WTC11 (cell line): ENCODE data around the gene HES6. TPM values are rescaled to one million over a fixed set of nuclear protein-coding genes. Genes with fewer than 3 reads are reported as not detected.

Experiments used
- ATAC-seq: fragments of 200-7000 bp; cut with Tn5 transposase; 2 replicates; pipeline ENCODE4 v1.10.0; 2021; ENCODE audit warnings: mild to moderate bottlenecking, moderate library complexity
- CTCF ChIA-PET: fragments of 300-600 bp; sonication (Branson Sonifier 250); formaldehyde crosslinking; loops from one replicate; lab custom pipeline; 2021; ENCODE audit warnings: antibody characterized with exemption; lab: Charles Lee
- POLR2A ChIA-PET: fragments of 350-600 bp; sonication (Branson Sonifier 250); formaldehyde crosslinking; loops from one replicate; lab custom pipeline; 2021; ENCODE audit warnings: antibody characterized with exemption; lab: Charles Lee
- DNase-seq: peaks from one replicate; pipeline ENCODE4 v3.0.0; 2021; ENCODE audit warnings: low spot score
- H3K27ac Mint-ChIP-seq: 2 replicates; pipeline ENCODE4 v1.8.0; 2021; ENCODE audit warnings: mixed read lengths
- H3K27me3 Mint-ChIP-seq: 2 replicates; pipeline ENCODE4 v1.8.0; 2021; ENCODE audit warnings: low read depth, mild to moderate bottlenecking, moderate library complexity, mixed read lengths
- H3K36me3 Mint-ChIP-seq: 2 replicates; pipeline ENCODE4 v1.8.0; 2021; ENCODE audit warnings: mixed read lengths
- H3K4me1 Mint-ChIP-seq: 2 replicates; pipeline ENCODE4 v1.8.0; 2022; ENCODE audit warnings: mixed read lengths
- H3K4me3 Mint-ChIP-seq: 2 replicates; pipeline ENCODE4 v1.8.0; 2021; ENCODE audit warnings: mild to moderate bottlenecking, moderate library complexity, mixed read lengths
- H3K9me3 Mint-ChIP-seq: 2 replicates; pipeline ENCODE4 v1.8.0; 2021; ENCODE audit warnings: mixed read lengths
- EMX1 ChIP-seq: fragments of 250-450 bp; sonication (Bioruptor Pico); IDR thresholded peaks from 2 replicates; pipeline ENCODE4 v1.8.0; 2021; ENCODE audit warnings: mild to moderate bottlenecking
- FOXP4 ChIP-seq: sonication (generic); formaldehyde crosslinking; IDR thresholded peaks from 2 replicates; pipeline ENCODE4 v1.8.0; 2022; ENCODE audit warnings: mild to moderate bottlenecking, missing genetic modification reagents
- IRF1 ChIP-seq: sonication (generic); formaldehyde crosslinking; IDR thresholded peaks from 2 replicates; pipeline ENCODE4 v1.8.0; 2023; ENCODE audit warnings: missing genetic modification reagents
- KAT7 ChIP-seq: sonication (generic); formaldehyde crosslinking; IDR thresholded peaks from 2 replicates; pipeline ENCODE4 v1.8.1; 2023; ENCODE audit warnings: missing genetic modification reagents, mild to moderate bottlenecking, borderline replicate concordance
- NR2C2 ChIP-seq: sonication (generic); formaldehyde crosslinking; IDR thresholded peaks from 2 replicates; pipeline ENCODE4 v1.8.0; 2022; ENCODE audit warnings: mild to moderate bottlenecking, missing genetic modification reagents
- SMAD4 ChIP-seq: sonication (generic); formaldehyde crosslinking; IDR thresholded peaks from 2 replicates; pipeline ENCODE4 v1.8.0; 2022; ENCODE audit warnings: mild to moderate bottlenecking, missing genetic modification reagents
- SP1 ChIP-seq: sonication (generic); formaldehyde crosslinking; conservative IDR thresholded peaks from 2 replicates; pipeline ENCODE4 v1.8.1; 2022; ENCODE audit warnings: missing genetic modification reagents
- ZBTB43 ChIP-seq: sonication (generic); formaldehyde crosslinking; IDR thresholded peaks from 2 replicates; pipeline ENCODE4 v1.8.1; 2023; ENCODE audit warnings: mild to moderate bottlenecking, missing genetic modification reagents
- total RNA-seq: library from RNA; stranded (reverse); gene quantifications from 3 replicates; pipeline ENCODE4 v1.2.3, GENCODE V29; 2021
- TF ChIP-seq, protein P1 (sequence below): sonication (generic); formaldehyde crosslinking; conservative IDR thresholded peaks from 2 replicates; pipeline ENCODE4 v1.8.1; 2023; ENCODE audit warnings: mild to moderate bottlenecking, low read depth, missing genetic modification reagents, moderate library complexity
- TF ChIP-seq, protein P2 (sequence below): fragments of 250-450 bp; sonication (Bioruptor Pico); IDR thresholded peaks from 2 replicates; pipeline ENCODE4 v1.9.0; 2021; ENCODE audit warnings: mild to moderate bottlenecking, borderline replicate concordance
- TF ChIP-seq, protein P3 (sequence below): sonication (generic); formaldehyde crosslinking; IDR thresholded peaks from 2 replicates; pipeline ENCODE4 v1.8.1; 2023; ENCODE audit warnings: mild to moderate bottlenecking, missing genetic modification reagents, moderate library complexity
- TF ChIP-seq, protein P4 (sequence below): fragments of 200-600 bp; IDR thresholded peaks from 2 replicates; pipeline ENCODE4 v1.8.0; 2022; ENCODE audit warnings: antibody characterized with exemption
- TF ChIP-seq, protein P5 (sequence below): sonication (generic); formaldehyde crosslinking; IDR thresholded peaks from 2 replicates; pipeline ENCODE4 v1.8.0; 2022; ENCODE audit warnings: missing genetic modification reagents

Gene HES6
- total RNA-seq, 1 experiment from 2014 or later = 52.1 TPM

DNA sequence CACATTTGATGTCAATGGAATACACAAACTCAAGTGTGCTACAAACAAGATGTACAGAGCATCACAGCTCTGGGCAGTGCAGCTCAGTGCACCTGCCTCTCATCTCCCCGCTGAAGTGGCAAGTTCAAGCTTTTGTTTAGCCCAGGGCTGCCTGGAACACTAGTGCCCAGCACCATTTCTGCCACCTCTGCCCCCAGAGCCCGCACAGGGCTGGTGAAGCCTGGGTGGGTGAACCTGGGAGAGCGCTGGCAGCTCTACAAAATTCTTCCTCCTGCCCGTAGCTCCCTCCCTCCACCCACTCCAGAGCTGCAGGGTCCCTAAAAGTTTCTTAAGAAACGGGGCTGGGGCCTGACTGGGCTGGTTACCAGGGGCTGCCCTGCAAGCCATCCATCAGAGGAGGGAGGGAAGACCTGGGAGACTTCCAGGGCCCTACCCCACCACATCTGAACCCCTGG, 1.5 kb downstream of the HES6 start:
- H3K4me3 Mint-ChIP-seq = peak overlapping the region; percentile 49
- CTCF ChIA-PET = interaction anchor here (1.0 to 3.3 kb wide), 3 partner anchors 25 to 99 kb away, joined by 3 to 21 read pairs (median 3); no protein-coding TSS in a partner anchor
- peaks cover 14% of the 10 kb centered on the region for H3K4me1 Mint-ChIP-seq
- DNase-seq (no peak), ATAC-seq (no peak)
- H3K9me3 Mint-ChIP-seq = peaks cover 8% of the 10 kb centered on the region
- TF ChIP-seq, protein P1, sequence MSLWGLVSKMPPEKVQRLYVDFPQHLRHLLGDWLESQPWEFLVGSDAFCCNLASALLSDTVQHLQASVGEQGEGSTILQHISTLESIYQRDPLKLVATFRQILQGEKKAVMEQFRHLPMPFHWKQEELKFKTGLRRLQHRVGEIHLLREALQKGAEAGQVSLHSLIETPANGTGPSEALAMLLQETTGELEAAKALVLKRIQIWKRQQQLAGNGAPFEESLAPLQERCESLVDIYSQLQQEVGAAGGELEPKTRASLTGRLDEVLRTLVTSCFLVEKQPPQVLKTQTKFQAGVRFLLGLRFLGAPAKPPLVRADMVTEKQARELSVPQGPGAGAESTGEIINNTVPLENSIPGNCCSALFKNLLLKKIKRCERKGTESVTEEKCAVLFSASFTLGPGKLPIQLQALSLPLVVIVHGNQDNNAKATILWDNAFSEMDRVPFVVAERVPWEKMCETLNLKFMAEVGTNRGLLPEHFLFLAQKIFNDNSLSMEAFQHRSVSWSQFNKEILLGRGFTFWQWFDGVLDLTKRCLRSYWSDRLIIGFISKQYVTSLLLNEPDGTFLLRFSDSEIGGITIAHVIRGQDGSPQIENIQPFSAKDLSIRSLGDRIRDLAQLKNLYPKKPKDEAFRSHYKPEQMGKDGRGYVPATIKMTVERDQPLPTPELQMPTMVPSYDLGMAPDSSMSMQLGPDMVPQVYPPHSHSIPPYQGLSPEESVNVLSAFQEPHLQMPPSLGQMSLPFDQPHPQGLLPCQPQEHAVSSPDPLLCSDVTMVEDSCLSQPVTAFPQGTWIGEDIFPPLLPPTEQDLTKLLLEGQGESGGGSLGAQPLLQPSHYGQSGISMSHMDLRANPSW (CRISPR knock-in tag) = no peak
- no peak for TF ChIP-seq NR2C2 (CRISPR knock-in tag)
- TF ChIP-seq, protein P2, sequence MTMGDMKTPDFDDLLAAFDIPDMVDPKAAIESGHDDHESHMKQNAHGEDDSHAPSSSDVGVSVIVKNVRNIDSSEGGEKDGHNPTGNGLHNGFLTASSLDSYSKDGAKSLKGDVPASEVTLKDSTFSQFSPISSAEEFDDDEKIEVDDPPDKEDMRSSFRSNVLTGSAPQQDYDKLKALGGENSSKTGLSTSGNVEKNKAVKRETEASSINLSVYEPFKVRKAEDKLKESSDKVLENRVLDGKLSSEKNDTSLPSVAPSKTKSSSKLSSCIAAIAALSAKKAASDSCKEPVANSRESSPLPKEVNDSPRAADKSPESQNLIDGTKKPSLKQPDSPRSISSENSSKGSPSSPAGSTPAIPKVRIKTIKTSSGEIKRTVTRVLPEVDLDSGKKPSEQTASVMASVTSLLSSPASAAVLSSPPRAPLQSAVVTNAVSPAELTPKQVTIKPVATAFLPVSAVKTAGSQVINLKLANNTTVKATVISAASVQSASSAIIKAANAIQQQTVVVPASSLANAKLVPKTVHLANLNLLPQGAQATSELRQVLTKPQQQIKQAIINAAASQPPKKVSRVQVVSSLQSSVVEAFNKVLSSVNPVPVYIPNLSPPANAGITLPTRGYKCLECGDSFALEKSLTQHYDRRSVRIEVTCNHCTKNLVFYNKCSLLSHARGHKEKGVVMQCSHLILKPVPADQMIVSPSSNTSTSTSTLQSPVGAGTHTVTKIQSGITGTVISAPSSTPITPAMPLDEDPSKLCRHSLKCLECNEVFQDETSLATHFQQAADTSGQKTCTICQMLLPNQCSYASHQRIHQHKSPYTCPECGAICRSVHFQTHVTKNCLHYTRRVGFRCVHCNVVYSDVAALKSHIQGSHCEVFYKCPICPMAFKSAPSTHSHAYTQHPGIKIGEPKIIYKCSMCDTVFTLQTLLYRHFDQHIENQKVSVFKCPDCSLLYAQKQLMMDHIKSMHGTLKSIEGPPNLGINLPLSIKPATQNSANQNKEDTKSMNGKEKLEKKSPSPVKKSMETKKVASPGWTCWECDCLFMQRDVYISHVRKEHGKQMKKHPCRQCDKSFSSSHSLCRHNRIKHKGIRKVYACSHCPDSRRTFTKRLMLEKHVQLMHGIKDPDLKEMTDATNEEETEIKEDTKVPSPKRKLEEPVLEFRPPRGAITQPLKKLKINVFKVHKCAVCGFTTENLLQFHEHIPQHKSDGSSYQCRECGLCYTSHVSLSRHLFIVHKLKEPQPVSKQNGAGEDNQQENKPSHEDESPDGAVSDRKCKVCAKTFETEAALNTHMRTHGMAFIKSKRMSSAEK = no peak
- no peak for TF ChIP-seq EMX1 (CRISPR knock-in tag)
- no peak for TF ChIP-seq ZBTB43 (CRISPR knock-in tag)
- TF ChIP-seq FOXP4 (CRISPR knock-in tag) = no peak
- TF ChIP-seq, protein P3, sequence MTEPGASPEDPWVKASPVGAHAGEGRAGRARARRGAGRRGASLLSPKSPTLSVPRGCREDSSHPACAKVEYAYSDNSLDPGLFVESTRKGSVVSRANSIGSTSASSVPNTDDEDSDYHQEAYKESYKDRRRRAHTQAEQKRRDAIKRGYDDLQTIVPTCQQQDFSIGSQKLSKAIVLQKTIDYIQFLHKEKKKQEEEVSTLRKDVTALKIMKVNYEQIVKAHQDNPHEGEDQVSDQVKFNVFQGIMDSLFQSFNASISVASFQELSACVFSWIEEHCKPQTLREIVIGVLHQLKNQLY (CRISPR knock-in tag) = no peak
- TF ChIP-seq, protein P4, sequence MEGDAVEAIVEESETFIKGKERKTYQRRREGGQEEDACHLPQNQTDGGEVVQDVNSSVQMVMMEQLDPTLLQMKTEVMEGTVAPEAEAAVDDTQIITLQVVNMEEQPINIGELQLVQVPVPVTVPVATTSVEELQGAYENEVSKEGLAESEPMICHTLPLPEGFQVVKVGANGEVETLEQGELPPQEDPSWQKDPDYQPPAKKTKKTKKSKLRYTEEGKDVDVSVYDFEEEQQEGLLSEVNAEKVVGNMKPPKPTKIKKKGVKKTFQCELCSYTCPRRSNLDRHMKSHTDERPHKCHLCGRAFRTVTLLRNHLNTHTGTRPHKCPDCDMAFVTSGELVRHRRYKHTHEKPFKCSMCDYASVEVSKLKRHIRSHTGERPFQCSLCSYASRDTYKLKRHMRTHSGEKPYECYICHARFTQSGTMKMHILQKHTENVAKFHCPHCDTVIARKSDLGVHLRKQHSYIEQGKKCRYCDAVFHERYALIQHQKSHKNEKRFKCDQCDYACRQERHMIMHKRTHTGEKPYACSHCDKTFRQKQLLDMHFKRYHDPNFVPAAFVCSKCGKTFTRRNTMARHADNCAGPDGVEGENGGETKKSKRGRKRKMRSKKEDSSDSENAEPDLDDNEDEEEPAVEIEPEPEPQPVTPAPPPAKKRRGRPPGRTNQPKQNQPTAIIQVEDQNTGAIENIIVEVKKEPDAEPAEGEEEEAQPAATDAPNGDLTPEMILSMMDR = no peak
- TF ChIP-seq KAT7 (CRISPR knock-in tag) = no peak
- no peak for TF ChIP-seq SP1
- TF ChIP-seq, protein P5, sequence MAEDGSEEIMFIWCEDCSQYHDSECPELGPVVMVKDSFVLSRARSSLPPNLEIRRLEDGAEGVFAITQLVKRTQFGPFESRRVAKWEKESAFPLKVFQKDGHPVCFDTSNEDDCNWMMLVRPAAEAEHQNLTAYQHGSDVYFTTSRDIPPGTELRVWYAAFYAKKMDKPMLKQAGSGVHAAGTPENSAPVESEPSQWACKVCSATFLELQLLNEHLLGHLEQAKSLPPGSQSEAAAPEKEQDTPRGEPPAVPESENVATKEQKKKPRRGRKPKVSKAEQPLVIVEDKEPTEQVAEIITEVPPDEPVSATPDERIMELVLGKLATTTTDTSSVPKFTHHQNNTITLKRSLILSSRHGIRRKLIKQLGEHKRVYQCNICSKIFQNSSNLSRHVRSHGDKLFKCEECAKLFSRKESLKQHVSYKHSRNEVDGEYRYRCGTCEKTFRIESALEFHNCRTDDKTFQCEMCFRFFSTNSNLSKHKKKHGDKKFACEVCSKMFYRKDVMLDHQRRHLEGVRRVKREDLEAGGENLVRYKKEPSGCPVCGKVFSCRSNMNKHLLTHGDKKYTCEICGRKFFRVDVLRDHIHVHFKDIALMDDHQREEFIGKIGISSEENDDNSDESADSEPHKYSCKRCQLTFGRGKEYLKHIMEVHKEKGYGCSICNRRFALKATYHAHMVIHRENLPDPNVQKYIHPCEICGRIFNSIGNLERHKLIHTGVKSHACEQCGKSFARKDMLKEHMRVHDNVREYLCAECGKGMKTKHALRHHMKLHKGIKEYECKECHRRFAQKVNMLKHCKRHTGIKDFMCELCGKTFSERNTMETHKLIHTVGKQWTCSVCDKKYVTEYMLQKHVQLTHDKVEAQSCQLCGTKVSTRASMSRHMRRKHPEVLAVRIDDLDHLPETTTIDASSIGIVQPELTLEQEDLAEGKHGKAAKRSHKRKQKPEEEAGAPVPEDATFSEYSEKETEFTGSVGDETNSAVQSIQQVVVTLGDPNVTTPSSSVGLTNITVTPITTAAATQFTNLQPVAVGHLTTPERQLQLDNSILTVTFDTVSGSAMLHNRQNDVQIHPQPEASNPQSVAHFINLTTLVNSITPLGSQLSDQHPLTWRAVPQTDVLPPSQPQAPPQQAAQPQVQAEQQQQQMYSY = no peak
- TF ChIP-seq IRF1 = no peak
- TF ChIP-seq SMAD4 (CRISPR knock-in tag) = no peak
- H3K27ac Mint-ChIP-seq = no peak overlapping the region
- H3K27me3 Mint-ChIP-seq = peaks cover 66% of the 10 kb centered on the region
- POLR2A ChIA-PET = interaction anchor here (0.6 kb wide), 1 partner anchor 59 kb away, joined by 3 read pairs; no protein-coding TSS in a partner anchor
- peaks cover 5% of the 10 kb centered on the region for H3K36me3 Mint-ChIP-seq
